Caco-2 (cell line): ENCODE measurements around the gene KLK4. TPM values are rescaled to one million over a fixed set of nuclear protein-coding genes. Genes with fewer than 3 reads are reported as not detected.

Experiments used
- BruUV-seq: library from RNA; stranded (reverse); fragments of 400-500 nt; replicated peaks from 2 replicates; lab custom pipeline; 2021; lab: Mats Ljungman, UMichigan
- CTCF ChIA-PET: fragments of 300-600 bp; sonication (Branson Sonifier 250); formaldehyde crosslinking; loops from one replicate; lab custom pipeline; 2022; ENCODE audit warnings: antibody characterized with exemption; lab: Charles Lee
- POLR2A ChIA-PET: fragments of 300-600 bp; sonication (Branson Sonifier 250); formaldehyde crosslinking; loops from one replicate; lab custom pipeline; 2022; ENCODE audit warnings: antibody characterized with exemption; lab: Charles Lee
- DNase-seq, 2 experiments: peaks; one replicate each; pipeline versions ENCODE4 v3.0.0 to v3.0.0-alpha.2; 2020 to 2022
- H3K27me3 ChIP-seq: replicated peaks from 2 replicates; pipeline ENCODE4 v1.6.0; 2011; ENCODE audit warnings: low read length; ENCODE audit not compliant: control insufficient read depth, insufficient read depth
- H3K36me3 ChIP-seq: 2 replicates; pipeline ENCODE4 v1.5.1; 2011; ENCODE audit warnings: low read length; ENCODE audit not compliant: control insufficient read depth, insufficient read depth
- H3K4me1 ChIP-seq: fragments of 250-450 bp; sonication (Bioruptor Pico); 2 replicates; pipeline ENCODE4 v1.5.1; 2020; ENCODE audit warnings: mild to moderate bottlenecking
- H3K4me3 ChIP-seq: 2 replicates; pipeline ENCODE4 v1.5.1; 2011; ENCODE audit warnings: low read depth, mild to moderate bottlenecking, control low read depth, low read length
- H3K9me3 ChIP-seq: fragments of 250-450 bp; sonication (Bioruptor Pico); 2 replicates; pipeline ENCODE4 v1.5.1; 2020; ENCODE audit warnings: mild to moderate bottlenecking, moderate library complexity
- H3K27ac Mint-ChIP-seq: one replicate; pipeline ENCODE4 v1.8.0; 2022; ENCODE audit warnings: mixed read lengths; ENCODE audit not compliant: unreplicated experiment
- H3K27me3 Mint-ChIP-seq: one replicate; pipeline ENCODE4 v1.8.0; 2022; ENCODE audit warnings: mixed read lengths; ENCODE audit not compliant: insufficient read depth, unreplicated experiment
- H3K36me3 Mint-ChIP-seq: one replicate; pipeline ENCODE4 v1.8.0; 2022; ENCODE audit warnings: mild to moderate bottlenecking, mixed read lengths; ENCODE audit not compliant: insufficient read depth, unreplicated experiment
- H3K4me1 Mint-ChIP-seq: one replicate; pipeline ENCODE4 v1.8.0; 2022; ENCODE audit warnings: low read depth, mixed read lengths; ENCODE audit not compliant: unreplicated experiment
- H3K4me3 Mint-ChIP-seq: one replicate; pipeline ENCODE4 v1.8.0; 2022; ENCODE audit warnings: mild to moderate bottlenecking, moderate library complexity, mixed read lengths; ENCODE audit not compliant: unreplicated experiment
- H3K9me3 Mint-ChIP-seq: one replicate; pipeline ENCODE4 v1.8.0; 2022; ENCODE audit warnings: mixed read lengths; ENCODE audit not compliant: unreplicated experiment
- CTCF ChIP-seq, 2 experiments: fragments of 200-600 bp in 1 of 2; IDR thresholded peaks; 1 replicate in 1 of 2; 2 replicates in 1 of 2; pipeline versions ENCODE4 v1.5.1 to v1.8.0; 2011 to 2022; ENCODE audit warnings: antibody characterized with exemption in 1 of 2, control low read depth in 1 of 2, inconsistent platforms in 1 of 2, low read depth in 1 of 2, low read length in 1 of 2, mild to moderate bottlenecking in 1 of 2, moderate library complexity in 1 of 2; ENCODE audit not compliant: insufficient read depth in 1 of 2, severe bottlenecking in 1 of 2, unreplicated experiment in 1 of 2
- intact Hi-C: fragments of 100-400 bp; cut with micrococcal nuclease; formaldehyde crosslinking; loops from one replicate; pipeline ENCODE4 v1.10.0; 2022; ENCODE audit not compliant: unreplicated experiment
- total RNA-seq: library from RNA; stranded (reverse); gene quantifications from 2 replicates; pipeline ENCODE4 v1.2.3, GENCODE V29; 2022

KLK4 gene
- total RNA-seq, 1 experiment from 2014 or later, result not detected

DNA sequence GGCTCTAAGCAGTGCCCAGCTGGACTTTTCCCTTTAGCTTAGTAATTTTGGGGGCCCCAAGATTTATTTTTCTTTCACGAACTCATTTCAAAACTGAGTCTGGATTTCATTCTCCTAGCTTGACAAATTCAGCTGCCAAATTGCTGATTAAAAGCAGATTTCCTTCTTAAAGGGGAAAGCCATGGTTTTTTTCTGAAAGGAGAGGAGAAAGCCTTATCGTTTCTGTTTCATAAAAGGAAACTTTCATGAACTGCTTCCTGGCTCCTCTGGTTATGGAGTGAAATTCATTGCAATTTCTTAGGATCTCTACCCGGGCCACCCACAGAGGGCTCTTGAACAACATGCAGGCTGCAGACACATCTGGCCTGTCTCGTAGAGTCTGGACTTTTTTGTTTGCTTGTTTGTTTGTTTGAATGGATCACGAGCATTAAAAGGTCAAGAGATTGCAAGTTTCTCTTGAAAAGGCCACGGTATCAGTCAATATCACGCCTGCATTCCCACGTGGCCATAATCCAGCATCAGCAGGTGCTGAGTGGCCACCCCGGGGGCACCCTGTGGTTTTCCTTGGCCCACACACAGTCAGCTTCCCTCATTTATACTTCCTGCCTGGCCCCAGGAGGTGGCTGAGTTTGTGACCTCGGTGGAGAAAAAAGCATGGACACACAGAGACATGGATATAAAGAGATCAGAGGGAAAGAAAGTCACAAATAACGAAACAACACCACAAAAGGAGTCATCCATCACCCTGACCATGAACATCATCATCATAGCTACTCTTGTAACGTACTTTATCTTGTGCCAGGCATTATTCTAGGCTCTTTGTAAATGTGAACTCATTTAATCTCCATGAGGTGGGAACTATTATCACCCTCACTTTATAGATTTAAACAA is 10.5 kb upstream of the KLK4 start:
- Mint-ChIP-seq H3K4me1 (no peaks in the 10 kb centered on the region), H3K27ac (no peak overlapping the region), H3K27me3 (peaks cover 19% of the 10 kb centered on the region), H3K36me3 (peaks cover 6% of the 10 kb centered on the region), H3K4me3 (no peak overlapping the region), H3K9me3 (no peaks in the 10 kb centered on the region)
- intact Hi-C loops, result loop anchor here (1.0 to 10.0 kb wide), 5 partner anchors 127 to 557 kb away; partner anchors contain the start of gene NAPSA
- no TSS peak for BruUV-seq
- Histone ChIP-seq H3K9me3 (no peaks in the 10 kb centered on the region), H3K27me3 (no peaks in the 10 kb centered on the region; the same call in 1 of the 2 replicates), H3K36me3 (no peaks in the 10 kb centered on the region), H3K4me3 (no peak overlapping the region), H3K4me1 (no peaks in the 10 kb centered on the region)
- ChIA-PET CTCF (interaction anchor here (0.5 to 1.3 kb wide), 14 partner anchors 16 to 385 kb away, joined by 3 to 21 read pairs (median 5); no protein-coding TSS in a partner anchor), POLR2A (no interaction called here)
- no peak for TF ChIP-seq CTCF (IDR thresholded peaks at IDR 0.05; ENCODE audit: insufficient read depth in 1 of 2, low read depth in 1 of 2, low read length in 1 of 2, severe bottlenecking in 1 of 2, unreplicated experiment in 1 of 2)
- DNase-seq, result no peak

DNA sequence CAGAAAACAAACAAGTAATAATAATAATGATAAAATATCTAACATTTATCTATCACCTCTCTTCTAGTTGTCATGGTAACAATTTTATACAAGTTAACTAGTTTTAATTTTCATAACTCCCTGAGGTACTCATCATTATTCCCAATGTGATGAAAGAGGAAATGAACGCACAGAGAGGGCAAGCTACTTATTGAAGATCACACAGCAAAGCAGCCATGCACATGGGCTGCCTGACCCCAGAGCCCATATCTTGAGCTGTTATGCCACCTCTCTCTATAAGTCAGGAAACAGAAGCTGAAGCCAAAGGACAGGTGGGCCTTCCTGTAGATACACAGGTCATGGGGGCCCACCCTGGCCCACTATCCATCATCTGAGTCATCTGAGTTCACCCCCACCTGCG is 4.9 kb upstream of the KLK4 start:
- Histone ChIP-seq H3K9me3 (no peaks in the 10 kb centered on the region), H3K4me1 (no peaks in the 10 kb centered on the region), H3K36me3 (no peaks in the 10 kb centered on the region), H3K4me3 (no peak overlapping the region), H3K27me3 (no peaks in the 10 kb centered on the region; the same call in 1 of the 2 replicates)
- no peaks in the 10 kb centered on the region for H3K4me1 Mint-ChIP-seq
- H3K4me3 Mint-ChIP-seq, result no peak overlapping the region
- POLR2A ChIA-PET, result no interaction called here
- DNase-seq, result no peak
- CTCF ChIA-PET, result interaction anchor here (0.6 kb wide), 1 partner anchor 104 kb away, joined by 5 read pairs; no protein-coding TSS in a partner anchor
- no peak overlapping the region for H3K27ac Mint-ChIP-seq
- no peak for TF ChIP-seq CTCF (IDR thresholded peaks at IDR 0.05; ENCODE audit: insufficient read depth in 1 of 2, low read depth in 1 of 2, low read length in 1 of 2, severe bottlenecking in 1 of 2, unreplicated experiment in 1 of 2)
- no TSS peak for BruUV-seq
- H3K27me3 Mint-ChIP-seq, result peaks cover 20% of the 10 kb centered on the region
- H3K36me3 Mint-ChIP-seq, result peaks cover 6% of the 10 kb centered on the region
- no peaks in the 10 kb centered on the region for H3K9me3 Mint-ChIP-seq
- intact Hi-C loops, result no loop called here

GRCh38 chr19:50912727-50913716 is 1.8 kb upstream of the KLK4 start:
- BruUV-seq, result no TSS peak
- H3K36me3 Mint-ChIP-seq, result no peaks in the 10 kb centered on the region
- H3K27me3 Mint-ChIP-seq, result peaks cover 13% of the 10 kb centered on the region
- ChIA-PET CTCF (no interaction called here), POLR2A (no interaction called here)
- no peaks in the 10 kb centered on the region for H3K27me3 ChIP-seq
- H3K9me3 Mint-ChIP-seq, result no peaks in the 10 kb centered on the region
- no peaks in the 10 kb centered on the region for H3K36me3 ChIP-seq
- no peaks in the 10 kb centered on the region for H3K4me1 Mint-ChIP-seq
- no peak overlapping the region for H3K4me3 ChIP-seq
- H3K9me3 ChIP-seq, result no peaks in the 10 kb centered on the region
- no peak overlapping the region for H3K4me3 Mint-ChIP-seq
- no peak for TF ChIP-seq CTCF (IDR thresholded peaks at IDR 0.05; ENCODE audit: insufficient read depth in 1 of 2, low read depth in 1 of 2, low read length in 1 of 2, severe bottlenecking in 1 of 2, unreplicated experiment in 1 of 2)
- DNase-seq, result no peak
- intact Hi-C loops, result no loop called here
- no peaks in the 10 kb centered on the region for H3K4me1 ChIP-seq
- no peak overlapping the region for H3K27ac Mint-ChIP-seq
